ENCODE measurements around the gene IQCK.

The IQCK gene

GRCh38 chr16:19892902-19893301 is 174.8 kb downstream of the IQCK start:
- no peak for DNase-seq

GRCh38 chr16:19894586-19894985 is 176.5 kb downstream of the IQCK start:
- no peak for DNase-seq

- DNase-seq = no peak
Measured at GRCh38 chr16:19896951-19897350, 178.9 kb downstream of the IQCK start.

GRCh38 chr16:19898166-19898565 is 180.1 kb downstream of the IQCK start:
- DNase-seq = no peak

- DNase-seq = no peak
Measured at GRCh38 chr16:19898924-19899604, 181.0 kb downstream of the IQCK start.

- DNase-seq = no peak
Measured at GRCh38 chr16:19899605-19899955, 181.5 kb downstream of the IQCK start.

GRCh38 chr16:19901164-19901563 is 183.1 kb downstream of the IQCK start:
- no peak for DNase-seq

- DNase-seq = no peak
Measured at GRCh38 chr16:19907161-19907992, 189.3 kb downstream of the IQCK start.

All from NCI-H2081 treated with DMSO at 0.1 percent for 48 hours (cell line).